GM12878 (cell line): Measurements from ENCODE around the gene MAT1A.

Experiments used
- BACH1 ChIP-seq: fragments of 450-650 bp; IDR thresholded peaks from 2 replicates; pipeline ENCODE4 v1.6.1; 2017; ENCODE audit warnings: mild to moderate bottlenecking, borderline replicate concordance
- EZH2 ChIP-seq: IDR thresholded peaks from 2 replicates; pipeline ENCODE4 v1.6.1; 2012; ENCODE audit warnings: low read depth, mild to moderate bottlenecking, control low read depth, inconsistent platforms, low read length, borderline replicate concordance; ENCODE audit not compliant: control insufficient read depth
- NFIC ChIP-seq: IDR thresholded peaks from 2 replicates; pipeline ENCODE4 v1.6.1; 2012; ENCODE audit warnings: low read depth, mild to moderate bottlenecking, inconsistent platforms, low read length, moderate library complexity
- POLR2A ChIP-seq: IDR thresholded peaks from 2 replicates; pipeline ENCODE4 v1.6.1; 2011; ENCODE audit warnings: low read depth, mild to moderate bottlenecking, low read length
- POLR2AphosphoS5 ChIP-seq: IDR thresholded peaks from 2 replicates; pipeline ENCODE4 v1.6.1; 2011; ENCODE audit warnings: mild to moderate bottlenecking, low read length, inconsistent platforms
- ZNF274 ChIP-seq: IDR thresholded peaks from one replicate; pipeline ENCODE4 v1.8.0; 2011; ENCODE audit not compliant: insufficient read length, insufficient read depth
- TF ChIP-seq, protein P1 (sequence below), 3 experiments: IDR thresholded peaks in 2 of 3; conservative IDR thresholded peaks in 1 of 3; 2 replicates each; pipeline ENCODE4 v1.5.1; 2011; ENCODE audit warnings: low read depth in 3 of 3, low read length in 3 of 3, mild to moderate bottlenecking in 3 of 3, control low read depth in 2 of 3, moderate library complexity in 2 of 3, inconsistent platforms in 1 of 3, mixed read lengths in 1 of 3; ENCODE audit not compliant: control insufficient read depth in 2 of 3, insufficient read depth in 1 of 3; ENCODE audit errors: extremely low read depth in 1 of 3
- TF ChIP-seq, protein P2 (sequence below): IDR thresholded peaks from 2 replicates; pipeline ENCODE4 v1.6.1; 2012; ENCODE audit warnings: low read length, inconsistent platforms
- TF ChIP-seq, protein P3 (sequence below): fragments of 450-650 bp; IDR thresholded peaks from 2 replicates; pipeline ENCODE4 v1.6.1; 2017; ENCODE audit warnings: mild to moderate bottlenecking

DNA sequence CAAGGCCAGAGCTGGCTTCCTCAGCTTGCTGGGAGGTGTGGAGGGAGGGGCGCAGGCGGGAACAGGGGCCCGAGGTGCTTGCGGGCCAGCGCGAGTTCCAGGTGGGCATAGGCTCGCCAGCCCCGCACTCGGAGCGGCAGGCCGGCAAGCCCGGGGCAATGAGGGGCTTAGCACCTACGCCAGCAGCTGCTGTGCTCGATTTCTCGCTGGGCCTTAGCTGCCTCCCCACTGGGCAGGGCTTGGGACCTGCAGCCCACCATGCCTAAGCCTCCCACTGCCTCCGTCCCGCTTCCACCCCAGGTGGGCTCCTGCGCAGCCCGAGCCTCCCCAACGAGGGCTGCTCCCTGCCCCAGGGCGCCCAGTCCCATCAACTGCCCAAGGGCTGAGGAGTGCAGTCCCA, 25.9 kb upstream of the MAT1A start:
- no peak for TF ChIP-seq BACH1
- TF ChIP-seq POLR2A: no peak
- TF ChIP-seq POLR2AphosphoS5: no peak
- TF ChIP-seq EZH2: no peak
- no peak for TF ChIP-seq ZNF274
- TF ChIP-seq, protein P1, sequence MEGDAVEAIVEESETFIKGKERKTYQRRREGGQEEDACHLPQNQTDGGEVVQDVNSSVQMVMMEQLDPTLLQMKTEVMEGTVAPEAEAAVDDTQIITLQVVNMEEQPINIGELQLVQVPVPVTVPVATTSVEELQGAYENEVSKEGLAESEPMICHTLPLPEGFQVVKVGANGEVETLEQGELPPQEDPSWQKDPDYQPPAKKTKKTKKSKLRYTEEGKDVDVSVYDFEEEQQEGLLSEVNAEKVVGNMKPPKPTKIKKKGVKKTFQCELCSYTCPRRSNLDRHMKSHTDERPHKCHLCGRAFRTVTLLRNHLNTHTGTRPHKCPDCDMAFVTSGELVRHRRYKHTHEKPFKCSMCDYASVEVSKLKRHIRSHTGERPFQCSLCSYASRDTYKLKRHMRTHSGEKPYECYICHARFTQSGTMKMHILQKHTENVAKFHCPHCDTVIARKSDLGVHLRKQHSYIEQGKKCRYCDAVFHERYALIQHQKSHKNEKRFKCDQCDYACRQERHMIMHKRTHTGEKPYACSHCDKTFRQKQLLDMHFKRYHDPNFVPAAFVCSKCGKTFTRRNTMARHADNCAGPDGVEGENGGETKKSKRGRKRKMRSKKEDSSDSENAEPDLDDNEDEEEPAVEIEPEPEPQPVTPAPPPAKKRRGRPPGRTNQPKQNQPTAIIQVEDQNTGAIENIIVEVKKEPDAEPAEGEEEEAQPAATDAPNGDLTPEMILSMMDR (IDR thresholded peaks at IDR 0.05 in 2 of 3, conservative IDR thresholded peaks at IDR 0.05 in 1 of 3; ENCODE audit: control insufficient read depth in 2 of 3, extremely low read depth in 1 of 3, insufficient read depth in 1 of 3, low read depth in 3 of 3, low read length in 3 of 3): no peak
- TF ChIP-seq, protein P2, sequence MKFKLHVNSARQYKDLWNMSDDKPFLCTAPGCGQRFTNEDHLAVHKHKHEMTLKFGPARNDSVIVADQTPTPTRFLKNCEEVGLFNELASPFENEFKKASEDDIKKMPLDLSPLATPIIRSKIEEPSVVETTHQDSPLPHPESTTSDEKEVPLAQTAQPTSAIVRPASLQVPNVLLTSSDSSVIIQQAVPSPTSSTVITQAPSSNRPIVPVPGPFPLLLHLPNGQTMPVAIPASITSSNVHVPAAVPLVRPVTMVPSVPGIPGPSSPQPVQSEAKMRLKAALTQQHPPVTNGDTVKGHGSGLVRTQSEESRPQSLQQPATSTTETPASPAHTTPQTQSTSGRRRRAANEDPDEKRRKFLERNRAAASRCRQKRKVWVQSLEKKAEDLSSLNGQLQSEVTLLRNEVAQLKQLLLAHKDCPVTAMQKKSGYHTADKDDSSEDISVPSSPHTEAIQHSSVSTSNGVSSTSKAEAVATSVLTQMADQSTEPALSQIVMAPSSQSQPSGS: no peak
- no peak for TF ChIP-seq NFIC
- TF ChIP-seq, protein P3, sequence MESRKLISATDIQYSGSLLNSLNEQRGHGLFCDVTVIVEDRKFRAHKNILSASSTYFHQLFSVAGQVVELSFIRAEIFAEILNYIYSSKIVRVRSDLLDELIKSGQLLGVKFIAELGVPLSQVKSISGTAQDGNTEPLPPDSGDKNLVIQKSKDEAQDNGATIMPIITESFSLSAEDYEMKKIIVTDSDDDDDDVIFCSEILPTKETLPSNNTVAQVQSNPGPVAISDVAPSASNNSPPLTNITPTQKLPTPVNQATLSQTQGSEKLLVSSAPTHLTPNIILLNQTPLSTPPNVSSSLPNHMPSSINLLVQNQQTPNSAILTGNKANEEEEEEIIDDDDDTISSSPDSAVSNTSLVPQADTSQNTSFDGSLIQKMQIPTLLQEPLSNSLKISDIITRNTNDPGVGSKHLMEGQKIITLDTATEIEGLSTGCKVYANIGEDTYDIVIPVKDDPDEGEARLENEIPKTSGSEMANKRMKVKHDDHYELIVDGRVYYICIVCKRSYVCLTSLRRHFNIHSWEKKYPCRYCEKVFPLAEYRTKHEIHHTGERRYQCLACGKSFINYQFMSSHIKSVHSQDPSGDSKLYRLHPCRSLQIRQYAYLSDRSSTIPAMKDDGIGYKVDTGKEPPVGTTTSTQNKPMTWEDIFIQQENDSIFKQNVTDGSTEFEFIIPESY: no peak
